Muscle layer of colon (tissue), 2 donors: Measurements from ENCODE around the gene FAM117A.
"Not testable (repeated sequence)": the region's sequence is repeated elsewhere in the genome, so short reads cannot be mapped to it uniquely, and the experiment has no call there.

Source experiments
- H3K27ac ChIP-seq: one replicate; pipeline ENCODE4 v1.7.0; 2013; ENCODE audit warnings: low read depth, mild to moderate bottlenecking, low read length, moderate library complexity
- H3K27me3 ChIP-seq, 2 donors: one replicate each; pipeline ENCODE4 v1.7.0; 2013; ENCODE audit warnings: low read length in 2 of 2, mild to moderate bottlenecking in 2 of 2; ENCODE audit not compliant: insufficient read depth in 2 of 2, control insufficient read depth in 1 of 2
- H3K36me3 ChIP-seq: one replicate; pipeline ENCODE4 v1.7.0; 2013; ENCODE audit warnings: mild to moderate bottlenecking, low read length; ENCODE audit not compliant: insufficient read depth
- H3K4me1 ChIP-seq: one replicate; pipeline ENCODE4 v1.7.0; 2013; ENCODE audit warnings: mild to moderate bottlenecking, low read length; ENCODE audit not compliant: insufficient read depth
- H3K4me3 ChIP-seq, 2 donors: one replicate each; pipeline ENCODE4 v1.7.0; 2013; ENCODE audit warnings: low read length in 2 of 2, low read depth in 1 of 2, mild to moderate bottlenecking in 1 of 2, moderate library complexity in 1 of 2
- H3K9ac ChIP-seq: one replicate; pipeline ENCODE4 v1.7.0; 2013; ENCODE audit warnings: low read length
- H3K9me3 ChIP-seq: one replicate; pipeline ENCODE4 v1.7.0; 2013; ENCODE audit warnings: mild to moderate bottlenecking, low read length
- donor health status: abdominal sarcoma.
- donor health status: Adenocarcinoma of cecum.

Gene FAM117A

DNA sequence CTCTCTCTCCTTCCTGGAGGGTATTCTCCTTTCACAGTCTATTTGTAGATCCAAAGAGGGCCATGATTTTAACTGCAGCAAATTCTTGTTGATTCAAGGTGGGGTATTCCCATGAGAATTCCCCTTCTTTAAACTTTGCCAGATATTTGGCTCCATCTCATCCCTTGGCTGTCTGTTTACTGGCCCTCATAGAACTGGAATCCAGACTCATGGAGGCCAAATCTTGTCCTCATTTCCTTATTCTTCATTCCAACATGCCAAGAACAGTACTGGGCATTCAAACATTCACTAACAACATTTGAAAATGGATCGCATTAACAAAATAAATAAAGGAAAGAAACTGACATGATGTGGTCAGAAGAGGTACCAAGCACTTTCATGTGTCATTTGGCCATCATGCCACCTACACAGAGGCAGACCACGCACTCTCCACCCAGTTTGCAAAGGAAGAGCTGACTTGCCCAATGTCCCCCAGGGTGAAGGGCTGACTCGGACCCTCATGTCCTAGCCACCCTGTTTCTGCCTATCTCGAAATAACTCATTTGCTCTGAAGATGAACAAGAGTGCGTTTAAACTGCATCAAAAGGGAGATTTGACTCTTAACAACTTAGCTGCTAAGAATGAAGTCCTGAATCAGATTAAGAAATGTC is 33.0 kb downstream of the FAM117A start:
- Histone ChIP-seq H3K9ac (no peak overlapping the region), H3K9me3 (no peaks in the 10 kb centered on the region), H3K4me3 (peak overlapping the region in 1 of 2 donors; percentile 17), H3K36me3 (peaks cover under 1% of the 10 kb centered on the region), H3K27ac (peak overlapping the region; percentile 70), H3K27me3 (no peaks in the 10 kb centered on the region), H3K4me1 (peaks cover 57% of the 10 kb centered on the region)

GRCh38 chr17:49730078-49730784 is 33.7 kb downstream of the FAM117A start:
- peak overlapping the region in 1 of 2 donors; percentile 17 for H3K4me3 ChIP-seq
- H3K27me3 ChIP-seq: no peaks in the 10 kb centered on the region
- no peak overlapping the region for H3K9ac ChIP-seq
- H3K36me3 ChIP-seq: peaks cover 7% of the 10 kb centered on the region
- peaks cover 59% of the 10 kb centered on the region for H3K4me1 ChIP-seq
- no peaks in the 10 kb centered on the region for H3K9me3 ChIP-seq
- H3K27ac ChIP-seq: peak overlapping the region; percentile 92

GRCh38 chr17:49729069-49729468 is 34.9 kb downstream of the FAM117A start:
- H3K27ac ChIP-seq: peak overlapping the region; percentile 54
- H3K27me3 ChIP-seq: no peaks in the 10 kb centered on the region
- no peaks in the 10 kb centered on the region for H3K9me3 ChIP-seq
- H3K4me1 ChIP-seq: peaks cover 69% of the 10 kb centered on the region
- no peak overlapping the region for H3K9ac ChIP-seq
- peaks cover 8% of the 10 kb centered on the region for H3K36me3 ChIP-seq
- H3K4me3 ChIP-seq: no peak overlapping the region

GRCh38 chr17:49728425-49728824 is 35.5 kb downstream of the FAM117A start:
- Histone ChIP-seq H3K9me3 (no peaks in the 10 kb centered on the region), H3K4me3 (no peak overlapping the region), H3K4me1 (peaks cover 75% of the 10 kb centered on the region), H3K36me3 (peaks cover 8% of the 10 kb centered on the region), H3K27ac (peak overlapping the region; percentile 58), H3K9ac (no peak overlapping the region), H3K27me3 (no peaks in the 10 kb centered on the region)

GRCh38 chr17:49727380-49727779 is 36.6 kb downstream of the FAM117A start:
- Histone ChIP-seq H3K27ac (peak overlapping the region; percentile 17), H3K9ac (no peak overlapping the region), H3K27me3 (no peaks in the 10 kb centered on the region), H3K4me1 (peaks cover 79% of the 10 kb centered on the region), H3K36me3 (peaks cover 8% of the 10 kb centered on the region), H3K9me3 (no peaks in the 10 kb centered on the region), H3K4me3 (no peak overlapping the region)

DNA sequence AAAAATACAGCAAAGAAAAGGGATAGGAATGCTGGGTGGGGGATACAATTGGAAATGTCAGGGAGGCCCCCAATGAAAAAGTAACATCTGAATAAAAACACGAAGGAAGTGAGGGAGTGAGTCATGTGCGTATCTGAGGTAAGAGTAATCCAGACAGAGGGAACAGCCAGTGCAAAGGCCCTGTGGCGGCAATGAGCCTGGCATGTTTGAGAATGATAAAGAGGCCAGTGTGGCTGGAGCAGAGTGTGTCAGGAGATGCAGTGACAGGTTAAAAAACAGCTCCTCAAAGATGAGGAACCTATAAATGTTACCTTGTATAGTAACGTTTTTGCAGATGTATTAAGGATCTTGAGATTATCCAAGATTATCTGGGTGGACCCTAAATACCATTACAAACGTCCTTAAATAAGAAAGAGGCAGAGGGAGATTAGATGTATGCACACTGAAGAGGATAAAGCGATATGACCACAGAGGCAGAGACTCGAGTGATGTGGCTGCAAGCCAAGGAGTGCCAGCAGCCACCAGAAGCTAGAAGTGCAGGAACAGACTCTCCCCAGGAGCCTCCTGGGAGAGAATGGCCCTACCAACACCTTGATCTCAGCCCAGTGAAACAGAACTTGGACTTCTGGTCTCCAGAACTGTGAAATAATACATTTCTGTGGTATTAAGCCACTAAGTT is 38.3 kb downstream of the FAM117A start:
- peaks cover 70% of the 10 kb centered on the region for H3K4me1 ChIP-seq
- no peak overlapping the region for H3K9ac ChIP-seq
- no peak overlapping the region for H3K27ac ChIP-seq
- H3K9me3 ChIP-seq: no peaks in the 10 kb centered on the region
- H3K36me3 ChIP-seq: peaks cover 21% of the 10 kb centered on the region
- no peaks in the 10 kb centered on the region for H3K27me3 ChIP-seq
- H3K4me3 ChIP-seq: no peak overlapping the region

DNA sequence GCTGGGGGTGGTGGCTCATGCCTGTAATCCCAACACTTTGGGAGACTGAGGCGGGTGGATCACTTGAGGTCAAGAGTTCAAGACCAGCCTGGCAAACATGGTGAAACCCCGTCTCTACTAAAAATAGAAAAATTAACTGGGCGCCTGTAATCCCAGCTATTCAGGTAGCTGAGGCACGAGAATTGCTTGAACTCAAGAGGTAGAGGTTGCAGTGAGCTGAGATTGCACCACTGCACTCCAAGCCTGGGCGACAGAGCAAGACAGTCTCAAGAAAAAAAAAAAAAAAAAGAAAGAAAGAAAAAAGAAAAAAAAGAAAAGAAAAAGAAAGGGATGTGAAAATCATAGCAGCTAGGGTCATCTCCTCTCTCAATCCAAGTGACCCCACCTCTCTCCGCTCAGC is 39.4 kb downstream of the FAM117A start:
- Histone ChIP-seq H3K4me1 (peaks cover 60% of the 10 kb centered on the region), H3K27ac (peak overlapping the region; percentile 76), H3K36me3 (peaks cover 31% of the 10 kb centered on the region)
- not testable (repeated sequence) for H3K9me3 ChIP-seq, H3K4me3 ChIP-seq, H3K27me3 ChIP-seq, H3K9ac ChIP-seq

GRCh38 chr17:49723423-49723822 is 40.5 kb downstream of the FAM117A start:
- Histone ChIP-seq H3K9me3 (no peaks in the 10 kb centered on the region), H3K4me1 (peaks cover 49% of the 10 kb centered on the region), H3K27me3 (no peaks in the 10 kb centered on the region), H3K9ac (no peak overlapping the region), H3K4me3 (peak overlapping the region in 1 of 2 donors; percentile 16), H3K27ac (peak overlapping the region; percentile 76), H3K36me3 (peaks cover 37% of the 10 kb centered on the region)

GRCh38 chr17:49722066-49722465 is 41.9 kb downstream of the FAM117A start:
- Histone ChIP-seq H3K27me3 (no peaks in the 10 kb centered on the region), H3K4me3 (no peak overlapping the region), H3K9ac (no peak overlapping the region), H3K36me3 (peaks cover 51% of the 10 kb centered on the region), H3K27ac (peak overlapping the region; percentile 20), H3K9me3 (no peaks in the 10 kb centered on the region), H3K4me1 (peaks cover 44% of the 10 kb centered on the region)

- Histone ChIP-seq H3K9me3 (no peaks in the 10 kb centered on the region), H3K9ac (no peak overlapping the region), H3K27ac (no peak overlapping the region), H3K27me3 (no peaks in the 10 kb centered on the region), H3K4me3 (no peak overlapping the region), H3K36me3 (peaks cover 76% of the 10 kb centered on the region), H3K4me1 (peaks cover 14% of the 10 kb centered on the region)
These were observed 46.5 kb downstream of the FAM117A start for GRCh38 chr17:49717371-49717861.

GRCh38 chr17:49716668-49717364 is 47.1 kb downstream of the FAM117A start:
- no peaks in the 10 kb centered on the region for H3K27me3 ChIP-seq
- H3K36me3 ChIP-seq: peaks cover 76% of the 10 kb centered on the region
- no peak overlapping the region for H3K27ac ChIP-seq
- H3K4me3 ChIP-seq: no peak overlapping the region
- no peak overlapping the region for H3K9ac ChIP-seq
- H3K9me3 ChIP-seq: no peaks in the 10 kb centered on the region
- H3K4me1 ChIP-seq: peaks cover 8% of the 10 kb centered on the region
